HEK293 (cell line): ENCODE data around the gene L3MBTL4.

Experiments
- ATF2 ChIP-seq: fragments of 450-650 bp; formaldehyde crosslinking; IDR thresholded peaks from 2 replicates; pipeline ENCODE4 v1.5.1; 2016; ENCODE audit warnings: missing biosample characterization, missing genetic modification characterization, low read depth
- GLIS2 ChIP-seq: fragments of 450-650 bp; formaldehyde crosslinking; IDR thresholded peaks from 2 replicates; pipeline ENCODE4 v1.5.1; 2016; ENCODE audit warnings: missing biosample characterization, missing genetic modification characterization
- MZF1 ChIP-seq: fragments of 450-650 bp; formaldehyde crosslinking; IDR thresholded peaks from 2 replicates; pipeline ENCODE4 v1.5.1; 2017; ENCODE audit warnings: missing biosample characterization, missing genetic modification characterization, borderline replicate concordance
- REST ChIP-seq: fragments of 450-650 bp; formaldehyde crosslinking; IDR thresholded peaks from 2 replicates; pipeline ENCODE4 v1.5.1; 2016; ENCODE audit warnings: missing biosample characterization, missing genetic modification characterization
- TRIM28 ChIP-seq: IDR thresholded peaks from 2 replicates; pipeline ENCODE4 v1.6.1; 2011; ENCODE audit warnings: low read length, control low read depth, borderline replicate concordance
- YY1 ChIP-seq: fragments of 450-650 bp; formaldehyde crosslinking; IDR thresholded peaks from 2 replicates; pipeline ENCODE4 v1.5.1; 2018; ENCODE audit warnings: missing biosample characterization, missing genetic modification characterization
- ZNF2 ChIP-seq: fragments of 450-650 bp; formaldehyde crosslinking; IDR thresholded peaks from 2 replicates; pipeline ENCODE4 v1.5.1; 2016; ENCODE audit warnings: missing biosample characterization, missing genetic modification characterization
- ZNF548 ChIP-seq: fragments of 450-650 bp; formaldehyde crosslinking; IDR thresholded peaks from 2 replicates; pipeline ENCODE4 v1.5.1; 2016; ENCODE audit warnings: missing biosample characterization, missing genetic modification characterization
- ZNF549 ChIP-seq: fragments of 450-650 bp; IDR thresholded peaks from 2 replicates; pipeline ENCODE4 v1.5.1; 2018; ENCODE audit warnings: missing biosample characterization, missing genetic modification characterization, mild to moderate bottlenecking, inconsistent platforms, moderate library complexity
- ZNF707 ChIP-seq: fragments of 450-650 bp; formaldehyde crosslinking; IDR thresholded peaks from 2 replicates; pipeline ENCODE4 v1.5.1; 2016; ENCODE audit warnings: missing biosample characterization, missing genetic modification characterization
- ZSCAN30 ChIP-seq: fragments of 450-650 bp; IDR thresholded peaks from 2 replicates; pipeline ENCODE4 v1.5.1; 2018; ENCODE audit warnings: missing biosample characterization, mild to moderate bottlenecking, missing genetic modification characterization, moderate library complexity
- TF ChIP-seq, protein P1 (sequence below): fragments of 450-650 bp; formaldehyde crosslinking; IDR thresholded peaks from 2 replicates; pipeline ENCODE4 v1.5.1; 2016; ENCODE audit warnings: missing biosample characterization, missing genetic modification characterization

DNA sequence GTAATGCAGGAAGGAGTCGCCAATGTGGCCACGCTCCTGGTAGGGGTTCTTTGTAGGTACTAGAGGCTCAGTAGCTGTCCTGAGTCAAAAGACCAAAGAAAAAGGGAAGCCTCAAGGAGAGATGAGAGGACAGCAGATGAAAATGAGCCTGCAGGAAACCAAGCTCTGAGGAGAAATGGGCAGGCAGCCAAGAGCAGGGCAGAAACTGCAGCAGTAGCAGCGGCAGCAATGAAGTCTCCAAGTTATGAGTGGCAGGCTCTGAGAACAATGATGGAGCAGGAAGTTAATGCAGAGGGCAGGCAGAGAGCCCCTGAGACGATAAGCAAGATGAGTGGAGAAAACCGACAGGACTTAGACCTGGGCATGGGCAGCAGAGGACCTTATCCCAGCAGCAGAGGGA, 471.2 kb downstream of the L3MBTL4 start:
- TF ChIP-seq ZNF707 (tag by site-specific recombination) (no peak), REST (tag by site-specific recombination) (no peak), GLIS2 (tag by site-specific recombination) (no peak), ZNF549 (tag by site-specific recombination) (no peak), ZNF2 (tag by site-specific recombination) (no peak), ATF2 (tag by site-specific recombination) (no peak), YY1 (no peak), ZNF548 (no peak), MZF1 (no peak), TRIM28 (no peak), ZSCAN30 (no peak)
- TF ChIP-seq, protein P1, sequence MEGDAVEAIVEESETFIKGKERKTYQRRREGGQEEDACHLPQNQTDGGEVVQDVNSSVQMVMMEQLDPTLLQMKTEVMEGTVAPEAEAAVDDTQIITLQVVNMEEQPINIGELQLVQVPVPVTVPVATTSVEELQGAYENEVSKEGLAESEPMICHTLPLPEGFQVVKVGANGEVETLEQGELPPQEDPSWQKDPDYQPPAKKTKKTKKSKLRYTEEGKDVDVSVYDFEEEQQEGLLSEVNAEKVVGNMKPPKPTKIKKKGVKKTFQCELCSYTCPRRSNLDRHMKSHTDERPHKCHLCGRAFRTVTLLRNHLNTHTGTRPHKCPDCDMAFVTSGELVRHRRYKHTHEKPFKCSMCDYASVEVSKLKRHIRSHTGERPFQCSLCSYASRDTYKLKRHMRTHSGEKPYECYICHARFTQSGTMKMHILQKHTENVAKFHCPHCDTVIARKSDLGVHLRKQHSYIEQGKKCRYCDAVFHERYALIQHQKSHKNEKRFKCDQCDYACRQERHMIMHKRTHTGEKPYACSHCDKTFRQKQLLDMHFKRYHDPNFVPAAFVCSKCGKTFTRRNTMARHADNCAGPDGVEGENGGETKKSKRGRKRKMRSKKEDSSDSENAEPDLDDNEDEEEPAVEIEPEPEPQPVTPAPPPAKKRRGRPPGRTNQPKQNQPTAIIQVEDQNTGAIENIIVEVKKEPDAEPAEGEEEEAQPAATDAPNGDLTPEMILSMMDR: no peak
